Stromal cell of bone marrow (primary cell): ENCODE results near the gene RBFOX1.

ENCODE experiments used
- DNase-seq: peaks from one replicate; pipeline ENCODE4 v3.0.0-alpha.2; 2012; ENCODE audit warnings: low read depth

Gene RBFOX1

GRCh38 chr16:7420079-7420478 lies 87.4 kb downstream of the RBFOX1 start:
- DNase-seq, result no peak

GRCh38 chr16:7420843-7421242 lies 88.2 kb downstream of the RBFOX1 start:
- DNase-seq, result no peak

GRCh38 chr16:7421578-7421977 lies 88.9 kb downstream of the RBFOX1 start:
- no peak for DNase-seq

- no peak for DNase-seq
Observed at GRCh38 chr16:7422036-7422888, 89.6 kb downstream of the RBFOX1 start.

- no peak for DNase-seq
Observed at GRCh38 chr16:7423434-7424044, 90.9 kb downstream of the RBFOX1 start.

- DNase-seq, result no peak
Observed at GRCh38 chr16:7426161-7426560, 93.5 kb downstream of the RBFOX1 start.

- DNase-seq, result no peak
Observed at GRCh38 chr16:7431723-7432122, 99.1 kb downstream of the RBFOX1 start.

- DNase-seq, result no peak
Observed at GRCh38 chr16:7436306-7436705, 103.7 kb downstream of the RBFOX1 start.

- DNase-seq, result no peak
Observed at GRCh38 chr16:7437135-7437804, 104.6 kb downstream of the RBFOX1 start.

GRCh38 chr16:7437843-7438242 lies 105.2 kb downstream of the RBFOX1 start:
- no peak for DNase-seq

- DNase-seq, result no peak
Observed at GRCh38 chr16:7438601-7439000, 106.0 kb downstream of the RBFOX1 start.

- no peak for DNase-seq
Observed at GRCh38 chr16:7439518-7439917, 106.9 kb downstream of the RBFOX1 start.

GRCh38 chr16:7440886-7441400 lies 108.3 kb downstream of the RBFOX1 start:
- DNase-seq, result no peak

- no peak for DNase-seq
Observed at GRCh38 chr16:7442050-7442449, 109.4 kb downstream of the RBFOX1 start.

GRCh38 chr16:7443142-7443541 lies 110.5 kb downstream of the RBFOX1 start:
- DNase-seq, result no peak

GRCh38 chr16:7443648-7444365 lies 111.2 kb downstream of the RBFOX1 start:
- DNase-seq, result no peak

- DNase-seq, result no peak
Observed at GRCh38 chr16:7449306-7449705, 116.7 kb downstream of the RBFOX1 start.

GRCh38 chr16:7449808-7450207 lies 117.2 kb downstream of the RBFOX1 start:
- DNase-seq, result no peak

- DNase-seq, result no peak
Observed at GRCh38 chr16:7450440-7450839, 117.8 kb downstream of the RBFOX1 start.

GRCh38 chr16:7452090-7452489 lies 119.4 kb downstream of the RBFOX1 start:
- DNase-seq, result no peak

- DNase-seq, result no peak
Observed at GRCh38 chr16:7456211-7456610, 123.6 kb downstream of the RBFOX1 start.

- DNase-seq, result no peak
Observed at GRCh38 chr16:7458144-7458543, 125.5 kb downstream of the RBFOX1 start.
